GM23248 (cell line): ENCODE measurements around the gene ANO2.

ENCODE experiments used
- EZH2 ChIP-seq: fragments of 200-600 bp; sonication (generic); IDR thresholded peaks from 2 replicates; pipeline ENCODE4 v1.6.1; 2018; ENCODE audit warnings: antibody characterized with exemption, mild to moderate bottlenecking; ENCODE audit not compliant: insufficient read depth, poor library complexity, severe bottlenecking
- EZH2phosphoT487 ChIP-seq: fragments of 200-600 bp; sonication (generic); IDR thresholded peaks from 2 replicates; pipeline ENCODE4 v1.6.1; 2018; ENCODE audit warnings: antibody characterized with exemption, moderate library complexity, mild to moderate bottlenecking, low read depth; ENCODE audit not compliant: insufficient read depth

GRCh38 chr12:5715021-5715420 is 230.0 kb downstream of the ANO2 start:
- TF ChIP-seq EZH2 (no peak), EZH2phosphoT487 (no peak)
